ENCODE data around the gene ALDH16A1. TPM values are rescaled to one million over a fixed set of nuclear protein-coding genes. Genes with fewer than 3 reads are reported as not detected.

ALDH16A1 gene
- total RNA-seq (10 to 100 TPM; 17.1 to 23.7 TPM), polyA plus RNA-seq (10 to 100 TPM in 1 of 2 donors, 1 to 10 TPM in 1; 4.8 to 62.4 TPM)
- long read RNA-seq, donor 1, transcript ALDH16A1-201 (17 exons, 3,153 nt) = major isoform, 74 of 97 reads
- long read RNA-seq, donor 1, partial matches to known transcripts = 13 of 97 reads
- long read RNA-seq, donor 1, other reads (novel, unspliced or antisense) = 8 of 97 reads
- long read RNA-seq, donor 2, transcript ALDH16A1-201 (17 exons, 3,153 nt) = major isoform, 14 of 29 reads
- long read RNA-seq, donor 2, partial matches to known transcripts = 9 of 29 reads
- long read RNA-seq, donor 2, other reads (novel, unspliced or antisense) = 6 of 29 reads

DNA sequence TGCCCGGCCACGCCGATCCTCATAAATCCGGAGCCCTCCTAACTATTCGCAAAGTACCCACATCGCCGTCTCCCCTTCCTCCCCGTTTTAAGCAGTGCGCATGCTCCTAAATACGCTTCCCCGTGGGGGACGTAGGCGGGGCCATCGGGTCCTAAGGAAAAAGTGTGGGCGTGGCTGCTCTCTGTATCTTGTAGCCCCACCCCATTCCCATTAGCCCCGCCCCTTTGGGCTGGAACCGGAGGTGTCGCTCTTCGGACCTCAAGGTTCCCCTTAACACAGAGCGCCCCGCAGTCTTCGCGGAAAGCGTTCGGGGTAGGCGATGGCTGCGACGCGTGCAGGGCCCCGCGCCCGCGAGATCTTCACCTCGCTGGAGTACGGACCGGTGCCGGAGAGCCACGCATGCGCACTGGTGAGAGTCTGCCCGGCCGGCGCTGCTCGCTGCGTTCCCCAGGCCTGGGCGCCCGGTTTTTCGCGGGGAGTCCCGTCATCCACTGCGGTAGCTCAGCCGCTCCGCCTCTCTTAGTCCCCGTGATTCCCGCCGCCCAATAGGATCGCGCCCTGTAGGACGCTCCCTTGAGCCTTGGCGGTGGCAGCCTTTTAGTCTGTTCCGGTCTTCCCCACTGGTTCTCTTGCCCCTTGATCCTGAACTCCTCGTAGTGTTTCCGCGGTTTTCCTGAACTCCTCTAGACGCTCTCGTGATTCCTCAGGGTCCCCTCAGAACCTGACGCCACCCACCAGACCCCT lies at the start of gene ALDH16A1:
Gene ALDH16A1 (plus strand): TSS at position 213 of the 744 bp plus-strand sequence. CDS start 107 bp downstream, at position 320.
- intact Hi-C loops (cut with DNase I) = no loop called here
- 0% methylated on average over 66 of the region's 66 CpGs for WGBS, 2 donors

GRCh38 chr19:49403404-49404187 lies 49.4 kb upstream of the ALDH16A1 start:
- ATAC-seq (ENCODE audit: low FRiP score) = no peak
- H3K4me3 ChIP-seq (ENCODE audit: low read length in 2 of 2) = no peak overlapping the region
- WGBS, 2 donors = 65 to 68% methylated on average over 7 of the region's 7 CpGs

More for the DNA sequence above, at the start of gene ALDH16A1:
- Histone ChIP-seq H3K9me3 (ENCODE audit: control insufficient read depth, low read length) (no peaks in the 10 kb centered on the region), H3K4me1 (ENCODE audit: control insufficient read depth in 1 of 2, insufficient read depth in 2 of 2, low read length in 2 of 2) (no peaks in the 10 kb centered on the region), H3K4me3 (ENCODE audit: low read length in 2 of 2) (peak within 1 kb of the TSS; percentile 7 to 16), H3K27ac (ENCODE audit: low read depth in 1 of 2, low read length in 2 of 2) (peak within 1 kb of the TSS; percentile 64 to 75), H3K36me3 (ENCODE audit: control insufficient read depth in 1 of 2, insufficient read depth in 2 of 2, low read length in 1 of 2) (no peaks in the 10 kb centered on the region), H3K27me3 (ENCODE audit: control insufficient read depth in 1 of 2, insufficient read depth in 2 of 2, low read length in 1 of 2) (no peaks in the 10 kb centered on the region)
- DNase-seq = peak; percentile 99
- ATAC-seq (ENCODE audit: low FRiP score) = peak; percentile 97

DNA sequence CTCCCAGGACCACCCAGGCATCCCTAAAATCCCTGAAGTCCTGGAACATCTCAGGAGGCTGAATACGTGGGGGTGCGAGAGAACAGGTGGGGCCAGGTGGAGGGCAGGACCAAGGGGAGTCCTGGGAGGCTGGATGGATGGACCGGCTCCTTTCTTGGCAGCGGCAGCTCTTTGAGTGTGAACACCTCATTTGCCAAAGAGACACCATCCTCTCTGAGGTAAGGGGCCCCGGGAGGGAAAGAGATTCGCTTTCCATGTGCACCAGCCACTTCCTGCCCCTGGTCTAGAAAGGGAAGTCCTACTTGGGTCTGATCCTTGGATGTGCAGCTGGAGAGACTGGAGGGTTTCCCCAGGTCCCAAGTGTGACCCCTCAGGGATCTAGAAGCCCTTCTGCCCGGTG lies 45.9 kb upstream of the ALDH16A1 start:
- Histone ChIP-seq H3K4me3 (ENCODE audit: low read length in 2 of 2) (no peak overlapping the region), H3K36me3 (ENCODE audit: control insufficient read depth in 1 of 2, insufficient read depth in 2 of 2, low read length in 1 of 2) (no peaks in the 10 kb centered on the region), H3K27ac (ENCODE audit: low read depth in 1 of 2, low read length in 2 of 2) (no peak overlapping the region), H3K9me3 (ENCODE audit: control insufficient read depth, low read length) (no peaks in the 10 kb centered on the region), H3K4me1 (ENCODE audit: control insufficient read depth in 1 of 2, insufficient read depth in 2 of 2, low read length in 2 of 2) (no peaks in the 10 kb centered on the region), H3K27me3 (ENCODE audit: control insufficient read depth in 1 of 2, insufficient read depth in 2 of 2, low read length in 1 of 2) (no peaks in the 10 kb centered on the region)
- no peak for ATAC-seq (ENCODE audit: low FRiP score)
- no peak for DNase-seq
- WGBS, 2 donors = 72 to 83% methylated on average over 7 of the region's 7 CpGs
- intact Hi-C loops (cut with DNase I) = no loop called here

More at GRCh38 chr19:49403404-49404187, 49.4 kb upstream of the ALDH16A1 start:
- H3K4me1 ChIP-seq (ENCODE audit: control insufficient read depth in 1 of 2, insufficient read depth in 2 of 2, low read length in 2 of 2) = no peaks in the 10 kb centered on the region
- H3K36me3 ChIP-seq (ENCODE audit: control insufficient read depth in 1 of 2, insufficient read depth in 2 of 2, low read length in 1 of 2) = no peaks in the 10 kb centered on the region
- intact Hi-C loops (cut with DNase I) = no loop called here
- no peak overlapping the region for H3K27ac ChIP-seq (ENCODE audit: low read depth in 1 of 2, low read length in 2 of 2)
- no peaks in the 10 kb centered on the region for H3K9me3 ChIP-seq (ENCODE audit: control insufficient read depth, low read length)
- H3K27me3 ChIP-seq (ENCODE audit: control insufficient read depth in 1 of 2, insufficient read depth in 2 of 2, low read length in 1 of 2) = no peaks in the 10 kb centered on the region
- no peak for DNase-seq

GRCh38 chr19:49407482-49408015 lies 45.5 kb upstream of the ALDH16A1 start:
- intact Hi-C loops (cut with DNase I) = no loop called here
- WGBS, 2 donors = 87 to 89% methylated on average over 14 to 16 of the region's 16 CpGs
- ATAC-seq (ENCODE audit: low FRiP score) = no peak
- Histone ChIP-seq H3K27ac (ENCODE audit: low read depth in 1 of 2, low read length in 2 of 2) (no peak overlapping the region), H3K9me3 (ENCODE audit: control insufficient read depth, low read length) (no peaks in the 10 kb centered on the region), H3K27me3 (ENCODE audit: control insufficient read depth in 1 of 2, insufficient read depth in 2 of 2, low read length in 1 of 2) (no peaks in the 10 kb centered on the region), H3K4me1 (ENCODE audit: control insufficient read depth in 1 of 2, insufficient read depth in 2 of 2, low read length in 2 of 2) (no peaks in the 10 kb centered on the region), H3K4me3 (ENCODE audit: low read length in 2 of 2) (no peak overlapping the region), H3K36me3 (ENCODE audit: control insufficient read depth in 1 of 2, insufficient read depth in 2 of 2, low read length in 1 of 2) (no peaks in the 10 kb centered on the region)
- no peak for DNase-seq

GRCh38 chr19:49408816-49409440 lies 44.1 kb upstream of the ALDH16A1 start:
- H3K27ac ChIP-seq (ENCODE audit: low read depth in 1 of 2, low read length in 2 of 2) = no peak overlapping the region
- no peak for DNase-seq
- intact Hi-C loops (cut with DNase I) = no loop called here
- H3K4me3 ChIP-seq (ENCODE audit: low read length in 2 of 2) = no peak overlapping the region
- ATAC-seq (ENCODE audit: low FRiP score) = peak; percentile 17
- H3K4me1 ChIP-seq (ENCODE audit: control insufficient read depth in 1 of 2, insufficient read depth in 2 of 2, low read length in 2 of 2) = no peaks in the 10 kb centered on the region
- no peaks in the 10 kb centered on the region for H3K36me3 ChIP-seq (ENCODE audit: control insufficient read depth in 1 of 2, insufficient read depth in 2 of 2, low read length in 1 of 2)
- no peaks in the 10 kb centered on the region for H3K9me3 ChIP-seq (ENCODE audit: control insufficient read depth, low read length)
- H3K27me3 ChIP-seq (ENCODE audit: control insufficient read depth in 1 of 2, insufficient read depth in 2 of 2, low read length in 1 of 2) = no peaks in the 10 kb centered on the region
- WGBS, 2 donors = 76 to 82% methylated on average over 8 of the region's 8 CpGs

DNA sequence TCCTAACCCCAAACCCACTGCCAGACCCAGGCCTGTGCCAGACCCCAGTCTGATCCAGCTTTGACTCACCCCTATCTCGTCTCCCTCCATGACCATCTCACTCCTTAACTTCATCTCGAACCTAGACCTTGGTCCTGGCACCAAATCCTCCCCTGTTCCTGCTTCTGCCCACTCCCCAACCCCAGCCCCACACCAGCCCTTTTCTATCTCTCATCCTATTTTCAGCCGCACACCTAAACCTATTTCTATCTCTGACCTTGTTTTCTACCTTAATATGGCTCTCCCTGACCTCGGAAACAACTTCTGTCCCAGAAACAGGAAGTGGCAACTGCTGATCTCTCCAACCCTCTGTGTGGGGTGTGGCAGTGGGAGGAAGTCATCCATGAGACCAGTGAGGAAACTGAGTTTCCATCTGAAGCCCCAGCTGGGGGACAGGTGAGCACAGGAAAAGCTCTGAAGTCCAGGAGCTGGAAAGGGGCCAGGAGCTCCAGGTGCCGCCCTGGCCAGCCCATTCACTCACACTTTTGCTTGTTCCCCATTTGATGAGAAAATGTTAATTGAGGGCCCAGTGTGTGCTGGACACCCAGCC lies 43.5 kb upstream of the ALDH16A1 start:
- WGBS, 2 donors = 79 to 84% methylated on average over 5 of the region's 5 CpGs
- H3K27ac ChIP-seq (ENCODE audit: low read depth in 1 of 2, low read length in 2 of 2) = no peak overlapping the region

GRCh38 chr19:49411681-49412326 lies 41.2 kb upstream of the ALDH16A1 start:
- Histone ChIP-seq H3K4me3 (ENCODE audit: low read length in 2 of 2) (no peak overlapping the region), H3K9me3 (ENCODE audit: control insufficient read depth, low read length) (no peaks in the 10 kb centered on the region), H3K4me1 (ENCODE audit: control insufficient read depth in 1 of 2, insufficient read depth in 2 of 2, low read length in 2 of 2) (no peaks in the 10 kb centered on the region), H3K27me3 (ENCODE audit: control insufficient read depth in 1 of 2, insufficient read depth in 2 of 2, low read length in 1 of 2) (no peaks in the 10 kb centered on the region), H3K27ac (ENCODE audit: low read depth in 1 of 2, low read length in 2 of 2) (no peak overlapping the region), H3K36me3 (ENCODE audit: control insufficient read depth in 1 of 2, insufficient read depth in 2 of 2, low read length in 1 of 2) (no peaks in the 10 kb centered on the region)
- DNase-seq = no peak
- intact Hi-C loops (cut with DNase I) = no loop called here
- 80 to 84% methylated on average over 3 of the region's 3 CpGs for WGBS, 2 donors
- ATAC-seq (ENCODE audit: low FRiP score) = no peak

More for the DNA sequence above, 43.5 kb upstream of the ALDH16A1 start:
- no peaks in the 10 kb centered on the region for H3K36me3 ChIP-seq (ENCODE audit: control insufficient read depth in 1 of 2, insufficient read depth in 2 of 2, low read length in 1 of 2)
- H3K4me1 ChIP-seq (ENCODE audit: control insufficient read depth in 1 of 2, insufficient read depth in 2 of 2, low read length in 2 of 2) = no peaks in the 10 kb centered on the region
- no peak overlapping the region for H3K4me3 ChIP-seq (ENCODE audit: low read length in 2 of 2)
- ATAC-seq (ENCODE audit: low FRiP score) (no peak), DNase-seq (no peak)
- no peaks in the 10 kb centered on the region for H3K27me3 ChIP-seq (ENCODE audit: control insufficient read depth in 1 of 2, insufficient read depth in 2 of 2, low read length in 1 of 2)
- H3K9me3 ChIP-seq (ENCODE audit: control insufficient read depth, low read length) = no peaks in the 10 kb centered on the region
- intact Hi-C loops (cut with DNase I) = no loop called here
